NCI-H2196 treated with DMSO at 0.1 percent for 48 hours (cell line): Measurements from ENCODE around the gene ARHGAP6.
"Not testable (repeated sequence)": the region's sequence is repeated elsewhere in the genome, so short reads cannot be mapped to it uniquely, and the experiment has no call there.

ENCODE experiments used
- DNase-seq: peaks from one replicate; lab custom pipeline; 2025; ENCODE audit not compliant: unreplicated experiment; lab: John Stamatoyannopoulos, UW

The ARHGAP6 gene

DNA sequence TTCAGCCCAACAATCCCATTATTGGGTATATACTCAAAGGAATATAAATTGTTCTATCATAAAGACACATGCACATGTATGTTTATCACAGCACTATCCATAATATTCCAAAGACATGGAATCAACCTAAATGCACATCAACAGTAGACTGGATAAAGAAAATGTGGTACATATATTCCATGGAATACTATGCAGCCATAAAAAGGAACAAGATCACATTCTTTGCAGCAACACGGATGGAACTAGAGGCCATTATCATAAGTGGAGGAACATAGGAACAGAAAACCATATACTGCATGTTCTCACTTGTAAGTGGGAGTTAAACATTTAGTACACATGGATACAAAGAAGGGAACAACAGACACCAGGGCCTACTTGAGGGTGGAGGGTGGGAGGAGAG is 301.9 kb downstream of the ARHGAP6 start:
- DNase-seq = not testable (repeated sequence)

DNA sequence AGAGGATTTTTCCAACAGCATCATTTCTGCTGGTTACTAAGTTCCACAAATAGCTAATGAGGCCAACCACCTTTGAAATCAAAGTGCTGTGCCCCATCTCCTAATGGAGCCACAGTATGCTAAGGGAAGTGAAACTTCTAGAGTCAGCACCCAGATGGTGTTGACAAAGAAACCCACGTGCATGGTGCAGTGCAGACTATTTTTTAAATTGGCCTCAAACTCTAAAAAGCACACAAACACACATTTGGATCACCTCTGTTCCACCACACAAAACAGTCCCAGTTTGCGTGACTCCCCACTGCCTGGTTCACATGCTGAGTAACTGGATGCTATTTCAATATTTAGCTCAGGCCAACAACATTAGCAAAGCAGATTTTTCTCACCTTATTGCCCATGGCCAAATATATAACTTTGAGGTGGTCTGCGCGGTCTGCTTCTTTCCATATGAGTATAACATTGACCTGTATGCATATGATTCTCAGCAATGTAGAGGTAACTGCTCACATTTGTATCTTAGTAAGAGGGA is 302.6 kb downstream of the ARHGAP6 start:
- DNase-seq = no peak

DNA sequence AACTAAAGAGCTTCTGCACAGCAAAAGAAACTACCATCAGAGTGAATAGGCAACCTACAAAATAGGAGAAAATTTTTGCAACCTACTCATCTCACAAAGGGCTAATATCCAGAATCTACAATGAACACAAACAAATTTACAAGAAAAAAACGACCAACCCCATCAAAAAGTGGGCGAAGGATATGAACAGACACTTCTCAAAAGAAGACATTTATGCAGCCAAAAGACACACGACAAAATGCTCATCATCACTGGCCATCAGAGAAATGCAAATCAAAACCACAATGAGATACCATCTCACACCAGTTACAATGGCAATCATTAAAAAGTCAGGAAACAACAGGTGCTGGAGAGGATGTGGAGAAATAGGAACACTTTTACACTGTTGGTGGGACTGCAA is 304.1 kb downstream of the ARHGAP6 start:
- not testable (repeated sequence) for DNase-seq

DNA sequence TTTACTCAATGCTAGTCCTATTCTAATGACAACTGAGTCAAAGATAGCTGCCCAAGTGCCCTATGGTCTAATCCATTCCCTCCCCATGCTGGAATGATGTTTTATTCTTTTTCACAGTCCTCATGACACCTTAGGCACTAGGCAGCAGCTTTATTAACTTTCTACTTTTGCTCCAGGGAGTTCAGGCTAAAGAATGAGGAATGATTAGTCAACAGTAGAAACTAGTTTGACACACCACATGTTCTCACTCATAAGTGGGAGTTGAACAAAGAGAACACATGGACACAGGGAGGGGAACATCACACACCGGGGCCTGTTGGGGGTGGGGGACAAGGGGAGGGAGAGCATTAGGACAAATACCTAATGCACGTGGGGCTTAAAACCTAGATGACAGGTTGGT is 309.8 kb downstream of the ARHGAP6 start:
- not testable (repeated sequence) for DNase-seq

DNA sequence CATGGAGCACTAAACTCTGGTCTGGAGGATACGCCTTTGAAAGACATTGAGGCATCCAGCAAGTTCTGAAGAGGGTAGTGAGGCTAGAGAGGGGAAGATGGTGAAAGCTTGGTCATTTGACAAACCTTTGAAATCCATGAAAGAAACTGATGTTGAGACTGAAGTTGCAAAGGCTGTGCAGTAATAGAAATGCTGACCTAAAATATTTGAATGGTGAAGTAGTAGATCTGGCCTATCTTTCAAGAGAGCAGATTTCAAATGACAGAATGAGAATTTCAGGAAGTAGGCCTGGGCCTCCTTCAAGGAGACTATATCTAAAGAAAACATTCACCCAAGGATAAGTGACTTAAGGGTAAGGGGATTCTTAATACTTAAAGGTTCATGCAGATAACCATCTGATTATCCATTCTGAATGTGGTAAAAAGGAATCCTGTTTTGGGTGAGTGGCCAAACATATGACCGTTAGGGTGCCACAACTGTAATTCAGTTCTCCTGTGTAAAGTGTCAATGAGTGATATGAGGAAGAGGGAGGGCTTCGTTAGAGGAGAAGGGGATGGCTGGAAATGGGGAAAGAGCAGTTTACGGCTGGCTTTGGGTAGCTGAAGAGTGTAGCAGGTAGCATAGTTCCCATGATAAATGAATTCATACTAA is 310.3 kb downstream of the ARHGAP6 start:
- no peak for DNase-seq

DNA sequence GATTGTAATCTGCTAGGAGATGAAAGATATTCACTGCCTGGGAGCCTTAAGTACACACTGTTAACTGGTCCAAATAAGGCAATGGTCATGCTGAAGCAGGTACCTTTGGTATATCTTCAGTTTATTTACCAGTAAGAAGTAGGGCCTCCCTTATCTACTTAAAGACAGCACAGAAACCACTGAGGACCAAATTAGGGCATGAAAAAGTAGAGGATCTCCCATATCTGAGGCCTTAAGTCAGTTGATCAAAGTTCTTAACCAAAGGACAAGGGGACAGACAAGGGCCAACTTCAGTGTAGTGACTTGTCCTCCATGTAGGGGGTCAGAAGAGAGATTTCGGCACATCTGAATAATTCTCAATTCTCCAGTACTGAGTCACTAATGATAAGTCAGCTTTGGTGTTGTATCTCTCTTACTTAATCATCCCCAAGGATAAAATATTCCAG is 313.4 kb downstream of the ARHGAP6 start:
- DNase-seq = no peak

DNA sequence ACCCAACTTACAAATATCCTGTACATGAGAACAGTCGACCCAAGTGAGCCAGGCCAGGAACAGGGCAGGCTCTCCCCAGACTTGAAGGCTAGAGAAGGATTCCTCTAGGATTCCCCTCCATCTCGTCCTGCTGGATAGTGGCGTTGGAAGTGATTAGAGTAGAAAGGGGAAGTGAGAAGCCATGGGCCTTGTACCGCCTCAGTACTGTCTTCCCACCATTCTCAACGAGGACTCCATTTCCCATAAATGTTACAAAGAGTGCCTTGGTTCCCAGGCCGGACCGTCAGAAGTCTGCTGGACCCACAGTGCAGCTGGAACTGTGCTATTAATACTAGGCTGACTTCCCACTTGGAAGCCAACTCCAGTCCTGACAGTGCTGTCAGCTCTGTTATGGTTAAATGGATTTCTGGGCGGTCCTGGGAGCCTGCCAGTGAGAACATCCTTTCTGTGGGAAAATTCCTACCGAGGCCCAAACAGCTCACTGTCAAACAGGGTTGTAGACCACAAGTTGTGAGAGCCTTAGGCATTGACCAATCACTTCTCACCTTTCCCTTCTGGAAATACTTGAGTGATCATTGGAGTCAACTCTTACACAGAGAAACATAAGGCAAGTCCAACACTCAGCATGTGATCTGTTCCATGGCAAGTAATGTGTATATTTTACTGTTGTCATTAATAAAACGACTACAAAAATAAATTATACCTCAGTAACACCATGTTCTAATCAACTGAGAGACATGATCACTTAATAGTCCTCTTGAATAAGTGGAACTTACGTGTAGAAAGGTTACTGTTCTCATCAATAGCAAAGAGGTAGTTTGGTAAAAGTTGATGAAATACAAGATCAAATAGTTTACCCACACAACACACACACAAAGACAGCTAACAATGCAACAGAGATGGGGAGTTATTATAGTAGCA is 314.1 kb downstream of the ARHGAP6 start:
- no peak for DNase-seq

DNA sequence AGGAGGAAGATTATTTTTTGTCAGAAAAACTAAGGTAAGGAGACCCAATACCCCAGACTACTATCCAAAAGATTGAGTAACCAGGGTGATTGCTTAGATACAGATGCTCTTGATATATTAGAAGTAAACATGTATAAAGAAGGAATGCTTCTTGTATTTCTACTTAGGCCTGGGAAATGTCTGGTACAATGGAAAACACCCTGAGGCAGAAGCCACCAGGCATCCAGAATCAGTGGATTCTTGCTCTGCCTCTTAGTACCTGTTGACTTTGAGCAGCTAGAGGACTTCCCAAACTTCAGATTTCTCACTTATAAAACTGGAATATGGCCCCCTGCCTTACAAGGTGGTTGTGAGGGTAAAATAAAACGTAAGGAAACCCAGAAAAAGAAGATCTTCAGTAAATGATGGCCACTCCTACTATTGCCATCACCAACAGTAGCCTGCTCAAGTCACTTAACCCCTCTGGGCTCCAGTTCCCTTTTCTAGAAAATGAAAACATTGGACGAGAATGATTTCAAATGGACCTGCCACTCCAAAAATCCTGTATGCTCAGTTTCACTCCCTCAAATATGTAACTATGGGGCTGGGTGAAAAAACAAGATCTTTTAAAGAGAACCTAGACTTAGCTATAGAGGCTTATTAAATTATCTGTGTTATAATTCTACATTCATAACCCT is 315.9 kb downstream of the ARHGAP6 start:
- DNase-seq = no peak

DNA sequence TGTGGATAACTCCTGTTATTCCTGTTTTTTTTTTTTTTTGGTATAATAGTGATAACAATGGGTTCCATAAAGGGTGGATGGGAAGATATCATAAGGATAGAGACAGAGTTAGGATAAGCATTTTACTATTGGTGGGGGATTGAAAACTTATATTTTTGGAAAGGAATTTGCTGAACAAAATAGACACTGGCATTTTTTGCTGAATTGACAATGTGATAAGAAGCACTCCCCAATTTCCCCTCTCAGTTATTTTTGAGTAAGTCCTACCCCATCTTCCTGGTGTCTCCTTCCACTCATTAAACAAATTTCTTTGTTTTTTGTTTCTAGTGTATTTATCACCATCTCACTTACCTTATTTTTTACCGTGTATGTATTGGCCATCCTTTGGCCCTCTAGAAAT is 316.7 kb downstream of the ARHGAP6 start:
- no peak for DNase-seq

DNA sequence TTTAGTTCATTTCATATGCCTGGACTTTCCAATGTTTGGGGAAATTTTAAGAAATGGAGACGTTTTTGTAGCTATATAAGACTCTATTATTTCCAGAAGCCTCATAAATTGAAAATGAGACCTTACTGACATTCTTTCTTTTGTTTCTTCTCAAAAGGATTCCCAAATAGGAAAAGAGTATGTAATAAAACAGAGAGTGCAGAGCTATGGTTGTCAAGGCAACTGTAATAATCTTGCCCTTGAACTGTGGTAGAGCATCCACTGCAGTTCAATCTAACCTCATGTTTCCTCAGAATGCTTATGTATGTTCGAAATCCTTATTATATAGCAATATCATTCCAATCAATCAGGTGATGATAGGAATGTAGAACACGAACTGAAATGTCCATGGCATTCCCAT is 318.4 kb downstream of the ARHGAP6 start:
- no peak for DNase-seq

DNA sequence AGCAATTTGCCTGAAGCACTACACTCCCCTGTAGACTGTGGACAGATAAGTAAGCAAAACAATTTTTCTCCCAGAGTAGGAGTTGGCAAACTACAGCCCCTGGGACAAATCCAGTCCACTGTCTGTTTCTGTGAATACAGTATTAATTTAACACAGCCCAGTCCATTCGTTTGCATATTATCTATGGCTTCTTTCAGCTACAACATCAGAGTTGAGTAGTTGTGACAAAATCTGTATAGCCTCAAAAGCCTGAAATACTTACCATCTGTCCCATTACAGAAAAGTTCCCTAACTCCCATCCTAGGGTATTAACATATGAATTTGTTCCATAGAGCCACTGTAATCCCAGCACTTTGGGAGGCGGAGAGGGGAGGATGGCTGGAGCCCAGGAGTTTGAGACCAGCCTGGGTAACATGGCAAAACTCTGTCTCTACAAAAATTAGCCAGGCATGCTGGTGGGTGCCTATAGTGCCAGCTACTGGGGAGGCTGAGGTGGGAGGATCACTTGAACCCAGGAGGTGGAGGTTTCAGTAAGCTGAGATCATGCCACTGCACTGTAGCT is 319.5 kb downstream of the ARHGAP6 start:
- no peak for DNase-seq

DNA sequence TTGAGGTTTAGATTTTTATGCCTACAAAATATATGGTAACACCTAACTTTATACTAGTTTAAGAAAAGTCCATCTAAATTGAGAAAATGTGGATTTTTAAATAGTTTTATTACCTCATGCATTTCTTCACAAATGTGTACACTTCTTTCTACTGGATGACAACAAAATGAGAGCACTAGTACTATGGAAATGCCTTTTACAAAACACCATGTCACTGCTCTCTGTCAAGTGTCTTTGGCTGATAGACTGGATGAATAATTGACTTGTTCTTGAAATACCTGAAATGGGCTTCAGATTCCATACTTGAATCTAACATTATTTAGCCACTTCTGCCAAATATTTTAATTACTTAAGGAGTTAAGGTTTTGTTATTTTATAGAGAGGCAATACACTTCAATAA is 323.0 kb downstream of the ARHGAP6 start:
- DNase-seq = no peak

DNA sequence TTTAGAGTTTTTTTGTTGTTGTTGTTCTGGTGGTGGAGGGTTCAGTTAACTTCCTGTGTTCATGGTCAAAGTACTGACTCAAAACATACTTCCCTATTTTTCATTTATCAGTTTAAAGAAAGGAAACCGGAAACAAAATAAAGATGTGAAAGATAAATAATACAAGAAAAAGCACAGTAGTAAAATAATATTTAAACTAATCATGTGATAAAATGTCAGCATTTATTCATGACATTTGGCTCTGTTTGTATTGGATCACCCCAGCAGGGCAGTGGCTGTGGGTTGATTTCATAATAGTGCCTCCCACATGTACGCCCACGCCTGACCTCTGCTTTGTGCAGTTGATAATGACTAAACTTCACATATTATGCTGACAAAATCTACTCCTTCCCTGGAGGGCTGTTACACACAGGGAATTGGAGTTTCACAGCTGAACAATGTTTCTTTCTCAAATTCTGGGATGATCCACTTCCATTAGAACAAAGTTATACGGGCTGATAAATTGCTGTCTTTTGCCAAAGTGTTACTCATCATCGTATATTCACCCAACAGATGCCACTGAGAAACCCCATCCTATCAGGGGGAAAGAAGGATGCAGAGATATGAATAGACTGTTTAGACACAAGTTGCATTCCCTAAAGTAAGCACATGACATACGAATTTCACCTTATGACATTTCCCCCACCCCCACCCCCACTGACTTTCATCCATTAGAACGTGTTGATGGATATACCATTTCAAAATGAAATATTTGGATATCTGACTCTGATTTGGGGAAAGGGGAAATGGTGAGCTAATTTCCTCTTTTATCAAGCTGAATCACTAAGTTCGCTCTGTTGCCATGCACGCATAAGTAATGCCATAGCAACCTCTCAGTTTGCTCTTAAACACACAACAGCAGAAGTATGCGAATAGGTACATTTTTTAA is 324.2 kb downstream of the ARHGAP6 start:
- DNase-seq = no peak

DNA sequence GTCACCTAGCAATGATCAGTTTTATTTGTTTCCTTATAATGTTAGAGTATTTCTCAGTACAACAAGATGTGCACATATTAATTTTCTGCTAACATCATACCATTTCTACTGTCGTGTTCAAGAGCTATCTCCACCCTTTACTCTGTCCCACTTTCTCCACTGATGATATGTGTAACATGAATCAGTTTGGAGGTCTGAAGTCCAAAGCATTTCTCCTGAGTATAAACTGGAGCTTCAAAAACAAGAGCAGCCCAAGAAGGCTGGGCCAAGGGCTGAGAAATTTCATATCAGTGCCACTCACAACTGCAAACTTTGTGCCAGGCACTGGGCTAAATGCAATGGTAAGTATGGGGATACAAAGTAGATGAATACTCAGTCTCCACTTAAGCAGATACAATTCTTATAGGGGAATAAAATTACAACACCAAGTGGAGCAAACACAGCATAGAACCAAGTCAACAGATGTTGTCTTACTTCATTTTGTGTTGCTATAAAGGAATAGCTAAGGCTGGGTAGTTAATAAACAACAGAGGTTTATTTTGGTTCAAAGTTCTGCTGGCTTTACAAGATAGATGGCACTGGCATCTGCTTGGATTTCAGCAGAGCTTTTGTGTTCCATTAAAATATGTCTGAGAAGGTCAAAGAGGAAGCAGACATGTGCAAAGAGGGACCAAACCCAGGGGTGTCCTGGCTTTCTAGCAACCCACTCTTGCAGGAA is 328.3 kb downstream of the ARHGAP6 start:
- DNase-seq = no peak

DNA sequence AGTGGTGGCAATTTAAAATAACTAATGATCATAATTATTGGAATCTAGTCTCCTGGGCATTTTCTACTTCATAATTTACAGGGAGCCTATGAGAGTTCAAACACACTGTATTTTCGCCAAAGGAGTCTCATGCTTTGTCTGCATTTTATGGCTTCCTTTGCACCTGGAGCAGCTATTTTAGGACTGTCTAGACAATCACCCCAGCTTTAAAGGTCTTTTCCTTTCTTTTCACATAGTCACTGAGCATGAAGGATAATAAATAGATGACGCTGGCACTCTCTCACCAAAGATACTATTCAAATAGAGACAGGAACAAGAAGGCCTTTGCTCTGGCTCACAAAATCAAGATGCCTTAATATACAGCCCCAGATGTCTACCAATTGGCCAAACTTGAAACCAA is 329.5 kb downstream of the ARHGAP6 start:
- DNase-seq = no peak

DNA sequence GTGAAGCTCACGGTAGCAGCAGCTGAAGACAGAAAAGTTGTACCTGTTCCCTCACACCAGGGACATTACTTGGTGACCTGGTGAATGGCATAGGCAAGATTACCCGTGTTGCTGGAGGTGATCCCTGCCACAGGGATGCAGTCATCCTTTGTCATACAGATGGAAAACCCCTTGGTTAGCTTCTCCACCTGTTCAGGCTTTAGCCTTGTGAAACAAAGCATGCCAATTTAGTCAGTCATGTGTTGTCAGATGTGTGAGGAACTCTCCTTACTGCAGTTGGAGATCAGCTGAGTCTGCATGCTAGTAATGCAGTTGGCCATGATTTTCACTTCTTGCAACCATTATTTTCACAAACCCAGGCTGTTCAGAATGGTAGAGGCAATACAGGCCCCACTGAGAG is 331.6 kb downstream of the ARHGAP6 start:
- no peak for DNase-seq

DNA sequence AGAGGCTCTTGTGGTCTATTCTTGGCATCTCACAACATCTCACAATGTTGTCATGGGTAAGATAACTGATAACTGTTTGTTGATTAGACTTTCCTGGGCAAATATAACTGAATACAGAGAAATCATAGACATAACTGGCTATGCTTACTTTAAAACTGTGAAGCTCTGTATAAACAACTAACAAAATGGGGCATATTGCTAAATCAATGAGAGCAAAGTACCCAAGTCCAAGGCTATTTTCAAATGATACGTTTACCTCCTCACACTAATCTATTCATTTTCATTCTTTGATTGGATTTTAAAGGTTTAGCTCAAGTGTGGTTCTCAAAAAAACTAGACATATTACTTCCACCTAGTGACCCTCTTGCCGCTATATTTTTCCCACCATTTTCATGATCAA is 333.9 kb downstream of the ARHGAP6 start:
- DNase-seq = no peak

DNA sequence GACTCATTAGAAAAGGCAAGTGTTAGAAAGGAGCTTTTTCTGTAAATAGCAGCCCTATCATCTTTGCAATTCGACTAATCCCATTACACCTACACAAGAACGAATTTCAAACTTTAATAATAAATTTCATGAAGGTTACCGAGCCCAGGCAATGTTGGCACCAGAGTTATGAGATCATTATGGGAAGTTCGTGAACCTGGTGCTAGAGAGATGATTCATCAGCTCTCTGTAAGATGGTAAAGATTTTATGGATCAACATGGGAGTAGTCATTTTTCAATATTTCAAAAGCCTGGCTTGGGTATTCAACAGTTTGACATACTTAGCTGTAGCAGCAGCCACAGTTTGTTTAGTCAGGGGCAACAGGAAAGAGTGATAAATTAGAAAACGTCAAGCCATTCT is 336.7 kb downstream of the ARHGAP6 start:
- no peak for DNase-seq

DNA sequence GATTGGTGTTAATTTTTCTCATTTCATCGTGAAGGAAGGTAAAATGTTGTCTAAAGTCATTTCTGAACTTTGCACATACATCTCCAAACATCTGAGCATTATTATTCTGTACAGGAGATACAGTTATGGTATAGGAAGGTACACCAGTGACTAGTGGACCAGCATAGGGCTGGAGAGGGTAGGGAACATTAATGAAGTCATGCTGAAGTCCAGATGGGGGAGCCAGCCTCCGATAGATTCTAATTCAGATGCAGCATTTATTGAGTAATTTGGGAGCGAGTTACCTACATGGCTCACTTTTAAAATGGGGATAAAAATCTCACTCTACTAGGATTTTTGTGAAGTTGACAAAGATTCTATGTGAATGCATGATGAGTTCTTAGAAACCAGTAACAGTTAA is 337.6 kb downstream of the ARHGAP6 start:
- no peak for DNase-seq

DNA sequence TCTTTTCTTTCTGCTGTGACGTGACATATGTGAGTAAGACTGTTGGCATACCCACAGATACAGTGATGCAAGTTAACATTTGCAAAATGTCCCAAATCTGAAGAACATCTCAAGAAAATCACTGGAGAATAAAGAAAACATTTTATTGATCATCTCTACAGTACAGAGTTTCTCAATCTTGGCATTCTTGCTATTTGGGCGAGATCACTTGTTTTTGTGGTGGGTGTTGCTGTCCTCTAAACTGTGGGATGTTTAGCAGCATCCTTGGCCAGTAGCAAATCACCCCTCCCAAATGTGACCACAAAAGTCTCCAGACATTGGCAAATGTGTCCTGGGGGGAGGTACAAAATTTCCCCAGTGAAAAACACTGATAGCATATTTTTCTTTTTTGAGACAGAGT is 343.7 kb downstream of the ARHGAP6 start:
- no peak for DNase-seq
